Activated T-cell treated with anti-CD3 and anti-CD28 coated beads for 4 hours (primary cell): ENCODE data around the gene ZNRF3.
"Not testable (repeated sequence)": the region's sequence is repeated elsewhere in the genome, so short reads cannot be mapped to it uniquely, and the experiment has no call there.

Experiments
- DNase-seq: peaks from one replicate; pipeline ENCODE4 v3.0.0-alpha.2; 2020

Gene ZNRF3

DNA sequence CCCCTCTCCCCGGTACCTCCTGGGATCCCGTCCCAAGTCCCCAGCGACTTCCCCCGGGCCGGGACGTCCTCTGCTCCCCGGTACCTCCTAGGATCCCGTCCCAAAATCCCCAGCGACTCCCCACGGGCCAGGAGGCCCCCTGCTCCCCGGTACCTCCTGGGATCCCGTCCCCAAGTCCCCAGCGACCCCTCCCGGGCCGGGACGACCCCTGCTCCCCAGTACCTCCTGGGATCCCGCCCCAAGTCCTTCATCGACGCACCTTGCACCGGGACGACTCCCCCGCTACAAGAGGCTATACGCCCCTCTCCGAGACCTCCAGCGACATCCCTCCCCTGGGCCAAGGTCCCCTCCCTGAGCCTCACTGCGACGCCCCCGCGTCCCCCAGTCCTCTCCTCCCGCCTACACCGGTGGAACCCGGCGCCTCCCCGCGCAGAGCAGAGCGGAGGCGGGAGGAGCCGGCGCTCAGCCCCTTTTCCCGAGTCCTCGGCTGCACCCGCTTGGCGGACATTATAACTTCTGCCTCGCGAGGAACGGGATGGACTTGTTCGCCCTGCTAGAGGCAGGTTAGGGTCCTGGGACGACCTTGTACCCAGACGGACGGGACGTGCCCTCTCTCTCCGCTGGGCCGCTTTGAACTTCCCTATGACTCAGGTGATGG, 190.4 kb downstream of the ZNRF3 start:
- DNase-seq, result peak; percentile 21

- DNase-seq, result no peak
Observed at GRCh38 chr22:29074276-29074772, 191.0 kb downstream of the ZNRF3 start.

GRCh38 chr22:29078036-29078868, 194.9 kb downstream of the ZNRF3 start:
- DNase-seq, result no peak

DNA sequence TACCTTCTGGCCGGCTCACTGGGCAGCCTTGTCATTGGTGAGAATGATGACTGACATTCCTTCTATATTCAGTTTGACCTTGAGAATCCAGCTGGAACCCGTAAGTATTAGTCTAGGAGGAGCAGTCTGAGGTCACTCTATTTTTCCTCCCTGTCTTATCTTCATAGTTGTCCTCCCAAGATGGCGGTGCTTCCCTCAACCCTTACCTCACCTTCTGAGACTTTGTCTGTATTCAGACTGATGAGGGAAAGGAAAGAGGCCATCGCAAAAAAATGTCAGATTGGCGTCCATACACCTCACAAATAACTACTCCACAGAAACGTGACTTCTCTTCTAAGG, 195.5 kb downstream of the ZNRF3 start:
- DNase-seq, result no peak

DNA sequence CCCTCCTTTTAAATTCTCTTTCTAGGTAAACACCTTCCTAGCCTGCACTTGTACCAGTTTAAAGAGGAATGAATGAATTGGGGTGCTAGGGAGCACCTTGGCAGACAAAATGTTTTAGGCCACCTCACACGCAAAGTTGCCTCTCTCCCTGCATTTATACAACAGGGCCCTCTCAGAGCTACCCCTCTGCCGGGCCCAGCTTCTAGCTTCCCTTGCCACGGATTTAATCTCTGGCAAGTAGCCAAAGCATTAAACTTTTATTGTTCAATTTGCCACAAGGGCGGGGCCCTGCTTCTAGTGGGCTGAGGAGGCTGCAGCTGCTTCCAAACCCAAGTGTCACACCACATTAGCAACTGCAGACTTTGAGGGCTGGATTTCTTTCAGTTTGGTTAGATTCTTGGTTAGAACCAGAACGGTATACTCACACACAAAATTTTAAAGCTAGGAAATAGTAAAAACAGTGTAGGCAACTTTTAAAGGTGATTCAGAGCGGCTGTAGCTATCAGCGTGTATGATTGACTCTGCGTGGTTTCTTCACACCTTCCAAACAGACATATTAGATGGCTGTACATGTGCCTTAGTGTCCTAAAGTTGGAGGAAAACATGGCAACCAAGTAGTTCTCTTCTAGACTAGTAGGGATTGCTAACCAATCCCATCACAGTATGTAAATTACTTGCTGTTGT, 196.0 kb downstream of the ZNRF3 start:
- no peak for DNase-seq

- no peak for DNase-seq
Observed at GRCh38 chr22:29080106-29080975, 197.0 kb downstream of the ZNRF3 start.

- DNase-seq, result no peak
Observed at GRCh38 chr22:29081517-29082236, 198.3 kb downstream of the ZNRF3 start.

DNA sequence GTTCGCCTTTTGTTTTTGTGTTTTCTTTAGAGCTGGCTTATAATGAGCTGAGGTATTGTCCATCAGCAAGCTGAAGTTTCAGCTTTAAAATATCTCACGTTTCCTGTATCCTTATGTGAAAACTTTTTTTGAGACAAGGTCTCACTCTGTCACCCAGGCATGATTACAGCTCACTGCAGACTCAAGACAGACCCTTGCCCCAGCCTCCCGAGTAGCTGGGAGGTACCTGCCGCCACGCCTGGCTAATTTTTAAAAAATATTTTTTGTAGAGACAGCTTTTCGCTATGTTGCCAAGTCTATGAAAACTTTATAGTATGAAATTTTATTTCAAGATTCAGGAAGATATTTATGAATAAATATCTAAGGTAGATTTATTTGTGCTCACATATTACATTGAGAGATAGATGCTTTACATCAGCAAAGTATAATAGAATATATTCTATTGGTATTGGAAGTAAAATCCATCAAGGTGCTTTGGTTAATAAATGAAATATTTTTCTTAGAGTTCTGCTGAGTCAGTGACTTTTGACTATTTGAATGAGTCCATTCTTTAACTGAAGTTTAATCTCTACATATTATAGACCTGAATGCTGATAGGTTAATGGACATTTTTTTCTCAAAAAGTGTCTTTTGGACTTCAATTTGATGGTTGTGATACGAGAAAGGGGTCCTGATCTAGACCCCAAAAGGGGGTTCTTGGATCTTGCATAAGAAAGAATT, 199.6 kb downstream of the ZNRF3 start:
- no peak for DNase-seq

DNA sequence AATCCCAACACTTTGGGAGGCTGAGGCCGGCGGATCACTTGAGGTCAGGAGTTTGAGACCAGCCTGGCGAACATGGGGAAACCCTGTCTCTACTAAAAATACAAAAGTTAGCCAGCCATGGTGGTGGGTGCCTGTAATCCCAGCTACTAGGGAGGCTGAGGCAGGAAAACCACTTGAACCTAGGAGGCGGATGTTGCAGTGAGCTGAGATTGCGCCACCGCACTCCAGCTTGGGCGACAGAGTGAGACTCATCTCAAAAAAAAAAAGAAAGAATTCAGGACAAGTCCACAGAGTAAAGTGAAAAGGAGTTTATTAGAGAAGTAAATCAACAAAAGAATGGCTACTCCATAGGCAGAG, 200.2 kb downstream of the ZNRF3 start:
- not testable (repeated sequence) for DNase-seq

GRCh38 chr22:29083933-29084591, 200.7 kb downstream of the ZNRF3 start:
- no peak for DNase-seq

DNA sequence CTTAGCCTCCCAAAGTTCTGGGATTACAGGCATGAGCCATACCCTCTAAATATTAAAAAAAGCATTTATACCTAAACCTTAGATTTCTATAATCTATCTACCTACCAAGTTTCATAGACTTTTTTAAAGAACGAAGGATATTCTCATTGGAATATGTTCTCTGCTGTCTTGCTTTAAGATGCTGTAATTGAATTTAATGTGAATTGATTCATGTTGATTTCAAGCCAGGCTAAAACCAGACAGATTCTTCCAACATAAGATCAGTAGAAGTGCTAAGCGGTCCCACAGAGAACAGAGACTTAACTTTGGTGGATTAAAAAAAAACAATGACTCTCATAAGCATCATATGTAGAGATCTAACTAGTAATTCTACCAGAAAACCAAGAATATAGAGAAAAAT, 203.6 kb downstream of the ZNRF3 start:
- no peak for DNase-seq

DNA sequence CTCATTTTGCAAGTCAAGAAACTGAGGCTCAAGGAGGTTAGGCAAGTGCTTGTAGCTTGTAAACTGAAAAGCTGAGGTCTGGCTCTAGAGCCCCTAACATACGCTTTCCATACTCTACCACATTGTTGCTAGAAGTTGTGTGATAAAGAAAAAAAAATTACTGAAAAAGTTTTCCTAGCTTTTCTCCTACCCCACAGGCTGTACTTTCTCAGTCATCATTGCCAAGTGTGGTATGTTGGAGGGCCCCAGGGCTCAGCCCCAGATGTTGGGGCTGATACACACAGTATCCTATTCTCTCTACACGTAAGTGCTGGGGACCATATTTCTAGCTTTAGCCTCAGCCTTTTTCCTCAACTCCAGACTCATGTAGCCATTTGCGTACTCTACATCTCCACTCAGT, 205.4 kb downstream of the ZNRF3 start:
- no peak for DNase-seq

DNA sequence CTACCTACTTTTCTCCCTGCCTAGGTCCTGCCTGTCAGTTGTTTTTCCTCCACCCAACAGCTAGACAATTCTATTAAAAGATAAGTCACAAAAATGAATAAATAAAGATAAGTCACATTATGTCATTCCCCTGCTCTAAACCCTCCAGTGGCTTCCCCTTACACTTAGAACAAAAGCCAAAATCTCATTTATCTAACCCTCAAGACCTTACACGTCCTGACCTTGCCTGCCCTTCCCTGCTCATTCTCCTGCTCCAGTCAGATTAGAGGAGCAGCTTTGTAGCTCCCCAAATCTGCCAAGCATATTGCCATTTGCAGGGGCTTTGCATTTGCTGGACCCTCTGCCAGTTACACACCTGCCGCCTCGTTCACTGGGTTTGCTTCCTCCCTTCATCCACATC, 206.1 kb downstream of the ZNRF3 start:
- DNase-seq, result no peak

DNA sequence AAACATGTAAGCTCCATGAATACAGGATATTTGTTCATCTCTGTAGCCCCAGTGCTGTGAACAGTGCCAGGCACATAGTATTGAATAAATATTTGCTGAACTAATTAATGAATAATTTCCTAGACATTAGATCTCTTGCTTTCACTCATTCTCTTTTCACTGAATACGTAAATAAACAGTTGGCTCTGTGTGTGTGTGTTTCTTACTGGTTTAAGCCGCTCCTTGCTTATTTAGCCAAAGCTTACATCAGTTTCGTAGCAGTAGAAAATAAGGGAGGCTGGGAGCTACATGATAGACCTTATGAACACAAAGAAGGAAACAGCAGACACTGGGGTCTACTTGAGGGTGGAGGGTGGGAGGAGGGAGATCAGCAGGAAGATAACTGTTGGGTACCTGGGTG, 206.7 kb downstream of the ZNRF3 start:
- no peak for DNase-seq

DNA sequence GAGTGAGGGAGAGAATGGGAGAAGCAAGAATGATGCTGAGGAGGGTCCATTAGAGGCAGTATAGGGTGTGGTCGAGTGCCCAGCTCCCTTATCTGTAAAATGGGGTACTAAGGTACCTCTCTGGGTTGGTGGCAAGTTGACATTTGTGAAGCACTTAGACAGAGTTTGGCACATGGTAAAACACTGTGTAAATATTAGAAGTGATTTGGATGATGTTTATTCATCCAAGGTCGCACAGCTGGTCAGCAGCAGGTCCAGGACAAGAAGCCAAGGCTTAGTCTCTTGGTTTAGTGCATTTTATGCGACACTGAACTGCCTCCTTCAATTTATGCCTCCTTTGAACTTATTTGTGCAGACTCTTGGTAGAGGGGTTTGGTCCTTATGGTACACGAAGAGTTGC, 208.9 kb downstream of the ZNRF3 start:
- no peak for DNase-seq

- no peak for DNase-seq
Observed at GRCh38 chr22:29093030-29093429, 209.7 kb downstream of the ZNRF3 start.

DNA sequence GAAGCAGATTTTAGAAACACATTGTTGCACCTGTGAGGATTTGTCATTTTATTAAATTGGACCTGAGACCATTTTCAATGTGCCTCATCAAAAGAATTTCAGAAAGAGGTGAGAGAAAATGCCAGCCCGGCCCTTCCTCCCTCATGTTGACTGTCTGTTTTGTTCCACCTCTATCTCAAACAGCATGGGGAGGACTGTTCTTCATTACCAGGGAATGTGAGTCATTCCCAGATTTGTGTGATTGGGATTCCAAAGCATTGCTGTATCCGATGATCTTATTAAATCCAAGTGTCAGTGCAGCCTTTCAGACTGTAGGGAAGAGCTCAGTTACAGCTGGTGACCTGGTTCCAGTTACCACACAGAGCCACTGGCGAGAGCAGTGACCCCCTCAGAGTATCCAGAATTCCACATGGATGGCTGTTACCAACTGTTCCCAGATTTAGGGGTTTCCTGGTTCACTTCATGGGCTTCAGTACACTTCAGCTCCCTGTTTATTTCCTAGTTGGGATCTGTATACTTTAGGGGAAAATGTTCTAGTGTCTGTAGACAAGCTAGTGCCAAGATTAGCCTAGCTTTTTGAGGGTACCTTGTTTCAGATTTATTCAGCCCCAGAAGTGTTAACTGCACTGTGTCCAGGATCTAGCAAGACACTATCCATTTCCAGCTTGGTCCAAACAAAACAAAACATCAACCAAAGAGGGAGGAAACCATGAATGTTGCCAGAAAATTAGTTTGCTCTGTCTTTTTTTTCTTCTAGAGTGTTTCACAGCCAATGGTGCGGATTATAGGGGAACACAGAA, 210.3 kb downstream of the ZNRF3 start:
- DNase-seq, result no peak

- DNase-seq, result no peak
Observed at GRCh38 chr22:29095459-29095858, 212.1 kb downstream of the ZNRF3 start.

DNA sequence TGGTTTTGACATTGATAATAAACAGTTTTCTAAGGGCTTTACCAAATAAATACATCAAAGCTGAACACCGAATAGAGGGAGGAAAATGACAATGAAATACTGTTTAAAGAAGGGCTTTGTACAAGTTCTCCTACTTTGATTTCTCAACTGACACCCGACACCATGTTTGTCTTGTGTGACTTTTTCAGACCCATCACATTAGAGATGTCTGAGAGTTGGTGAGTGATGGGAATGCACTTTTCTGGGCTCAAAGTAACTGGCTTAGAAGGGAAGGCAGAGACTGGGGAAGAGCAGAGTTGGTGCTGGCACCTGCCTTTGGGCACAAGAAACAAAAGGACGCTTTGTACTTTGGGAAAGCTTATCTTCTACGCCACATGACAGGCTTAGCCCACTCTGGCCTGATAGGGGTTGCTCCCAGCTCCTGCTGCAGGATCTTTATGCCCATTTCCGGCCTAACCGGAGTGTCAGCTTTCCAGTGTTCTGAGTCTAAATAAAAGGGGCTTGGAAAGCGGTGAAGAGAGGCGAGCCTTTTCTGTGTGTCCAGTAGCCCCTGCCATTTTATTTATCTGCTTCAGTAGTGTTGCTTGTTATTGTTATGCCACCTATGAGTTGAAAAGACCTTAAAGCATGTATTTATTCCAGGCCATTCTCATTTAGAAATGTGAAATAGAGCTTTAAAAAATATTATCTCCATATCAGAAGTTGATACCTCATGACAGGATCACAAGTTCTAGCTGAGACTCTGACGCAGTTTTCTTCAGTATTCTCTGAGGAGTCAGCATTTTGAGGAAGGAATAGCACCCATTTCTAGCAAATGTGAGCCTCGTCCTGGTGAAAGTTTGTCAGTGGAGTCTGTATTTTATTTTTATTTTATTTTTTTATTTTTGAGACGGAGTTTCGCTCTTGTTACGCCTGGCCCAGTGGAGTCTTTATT, 213.6 kb downstream of the ZNRF3 start:
- DNase-seq, result no peak
